K562 (cell line): Measurements from ENCODE around the gene HOXB4. TPM values are rescaled to one million over a fixed set of nuclear protein-coding genes. Genes with fewer than 3 reads are reported as not detected.
A peak's percentile ranks its signal among the peaks of the same experiment; 100 is the strongest.

Experiments used
- ATAC-seq: fragments of 200-7000 bp; cut with Tn5 transposase; 3 replicates; pipeline ENCODE4 v1.9.1; 2020; ENCODE audit warnings: moderate library complexity
- BruUV-seq: library from RNA; stranded (reverse); fragments of 400-500 nt; replicated peaks from 2 replicates; lab custom pipeline; 2021; lab: Mats Ljungman, UMichigan
- CTCF ChIA-PET: fragments of 300-600 bp; formaldehyde crosslinking; extraction: SDS; loops from one replicate; lab custom pipeline; 2021; ENCODE audit warnings: low intra/inter-chr PET ratio; lab: Yijun Ruan, JAX
- POLR2A ChIA-PET: fragments of 300-600, 350-650 bp; sonication (Branson Sonifier 250); formaldehyde crosslinking; extraction: SDS; loops from one replicate; lab custom pipeline; 2021; ENCODE audit warnings: antibody characterized with exemption, inconsistent platforms; lab: Yijun Ruan, JAX
- DNase-seq, 4 experiments: peaks; one replicate each; pipeline versions ENCODE4 v3.0.0 to v3.0.0-alpha.2; 2011 to 2018; ENCODE audit warnings: low spot score in 3 of 4, mixed read lengths in 3 of 4; ENCODE audit errors: extremely low read depth in 1 of 4
- FAIRE-seq: peaks from 2 replicates; lab custom pipeline; 2011; peaks lifted over from hg19 to GRCh38; lab: Jason Lieb, UNC
- H2AFZ ChIP-seq: 2 replicates; pipeline ENCODE4 v1.6.0; 2011; ENCODE audit warnings: low read depth, low read length, control low read depth, inconsistent platforms
- H3K27ac ChIP-seq: fragments of 200-600 bp; 3 replicates; pipeline ENCODE4 v1.8.0; 2011; ENCODE audit warnings: low read depth, mild to moderate bottlenecking, control low read depth, inconsistent platforms, low read length, moderate library complexity, mixed read lengths; ENCODE audit errors: extremely low read depth
- H3K27me3 ChIP-seq, 2 experiments: fragments of 300-600 bp in 1 of 2; 2 replicates in 1 of 2; 3 replicates in 1 of 2; pipeline versions ENCODE4 v1.6.0 to v1.8.0; 2011; ENCODE audit warnings: inconsistent platforms in 2 of 2, low read length in 2 of 2, mild to moderate bottlenecking in 1 of 2, mixed read lengths in 1 of 2, moderate library complexity in 1 of 2; ENCODE audit not compliant: control insufficient read depth in 2 of 2, insufficient read depth in 2 of 2
- H3K36me3 ChIP-seq: fragments of 300-600 bp; 3 replicates; pipeline ENCODE4 v1.8.0; 2011; ENCODE audit warnings: mild to moderate bottlenecking, low read length, inconsistent platforms; ENCODE audit not compliant: control insufficient read depth, insufficient read depth
- H3K4me1 ChIP-seq, 2 experiments: fragments of 200-600 bp in 1 of 2; replicated peaks in 1 of 2; 2 replicates in 1 of 2; 3 replicates in 1 of 2; pipeline versions ENCODE4 v1.5.1 to v1.8.0; 2011; ENCODE audit warnings: inconsistent platforms in 2 of 2, low read length in 2 of 2, mild to moderate bottlenecking in 1 of 2, mixed read lengths in 1 of 2, moderate library complexity in 1 of 2; ENCODE audit not compliant: control insufficient read depth in 2 of 2, insufficient read depth in 2 of 2
- H3K4me2 ChIP-seq: 2 replicates; pipeline ENCODE4 v1.6.1; 2011; ENCODE audit warnings: low read length, control low read depth, inconsistent platforms, mixed read lengths; ENCODE audit not compliant: insufficient read depth
- H3K4me3 ChIP-seq: fragments of 200-600 bp; sonication (generic), shearing (Covaris generic); 2 replicates; pipeline ENCODE4 v1.5.1; 2016; ENCODE audit warnings: control low read depth, inconsistent platforms
- H3K79me2 ChIP-seq: fragments of 200-600 bp; 3 replicates; pipeline ENCODE4 v1.8.0; 2011; ENCODE audit warnings: low read length, inconsistent platforms; ENCODE audit not compliant: control insufficient read depth, insufficient read depth
- H3K9ac ChIP-seq, 2 experiments: 2 replicates each; pipeline versions ENCODE4 v1.6.0 to v1.6.1; 2011; ENCODE audit warnings: low read depth in 2 of 2, low read length in 2 of 2, control low read depth in 1 of 2, inconsistent platforms in 1 of 2, mild to moderate bottlenecking in 1 of 2, mixed read lengths in 1 of 2; ENCODE audit not compliant: insufficient read depth in 1 of 2
- H3K9me1 ChIP-seq: one replicate; pipeline ENCODE4 v1.6.0; 2011; ENCODE audit warnings: inconsistent platforms, mild to moderate bottlenecking, low read length, moderate library complexity; ENCODE audit not compliant: control insufficient read depth, insufficient read depth
- H3K9me3 ChIP-seq: replicated peaks from 2 replicates; pipeline ENCODE4 v1.5.1; 2011; ENCODE audit warnings: low read depth, low read length, inconsistent platforms; ENCODE audit not compliant: control insufficient read depth, insufficient read depth
- H4K20me1 ChIP-seq: replicated peaks from 2 replicates; pipeline ENCODE4 v1.6.1; 2011; ENCODE audit warnings: low read length, inconsistent platforms, mixed read lengths; ENCODE audit not compliant: control insufficient read depth, insufficient read depth
- AFF1 ChIP-seq, 2 experiments: fragments of 450-650 bp; IDR thresholded peaks; 2 replicates each; pipeline ENCODE4 v1.6.1; 2018; ENCODE audit warnings: mild to moderate bottlenecking in 2 of 2, low read depth in 1 of 2; ENCODE audit not compliant: partially characterized antibody in 2 of 2
- CCNT2 ChIP-seq: IDR thresholded peaks from 2 replicates; pipeline ENCODE4 v1.6.1; 2011; ENCODE audit warnings: borderline replicate concordance, low read depth, mild to moderate bottlenecking, moderate library complexity, mixed read lengths, low read length; ENCODE audit not compliant: insufficient read length; ENCODE audit errors: extremely low read depth
- GATAD2A ChIP-seq: fragments of 450-650 bp; IDR thresholded peaks from 2 replicates; pipeline ENCODE4 v1.6.1; 2017
- PCBP1 ChIP-seq: fragments of 200-400 bp; formaldehyde crosslinking; IDR thresholded peaks from 2 replicates; pipeline ENCODE4 v1.6.1; 2018; ENCODE audit warnings: mild to moderate bottlenecking, low read depth, low read length; ENCODE audit not compliant: poor library complexity, severe bottlenecking
- PRMT5 ChIP-seq: sonication (generic); formaldehyde crosslinking; IDR thresholded peaks from 2 replicates; pipeline ENCODE4 v1.5.0; 2020; ENCODE audit warnings: missing genetic modification reagents
- PRPF4 ChIP-seq: fragments of 200-400 bp; formaldehyde crosslinking; IDR thresholded peaks from one replicate; pipeline ENCODE4 v1.6.1; 2017; ENCODE audit warnings: low read length, low read depth, mild to moderate bottlenecking; ENCODE audit not compliant: insufficient read depth, poor library complexity, severe bottlenecking
- RBM14 ChIP-seq: fragments of 200-400 bp; formaldehyde crosslinking; IDR thresholded peaks from 2 replicates; pipeline ENCODE4 v1.6.1; 2018; ENCODE audit warnings: low read depth, mild to moderate bottlenecking, low read length, moderate library complexity, borderline replicate concordance; ENCODE audit not compliant: insufficient read depth
- RBM22 ChIP-seq: fragments of 200-400 bp; formaldehyde crosslinking; IDR thresholded peaks from 2 replicates; pipeline ENCODE4 v1.6.1; 2018; ENCODE audit warnings: low read length, low read depth; ENCODE audit not compliant: poor library complexity, severe bottlenecking
- SNAPC5 ChIP-seq: fragments of 250-450 bp; sonication (Bioruptor Pico); IDR thresholded peaks from 2 replicates; pipeline ENCODE4 v1.8.0; 2021; ENCODE audit warnings: moderate library complexity, mild to moderate bottlenecking, inconsistent platforms
- UBTF ChIP-seq, 2 experiments: IDR thresholded peaks; 2 replicates each; pipeline ENCODE4 v1.6.1; 2012; ENCODE audit warnings: improper control_type of control experiment in 2 of 2, low read depth in 2 of 2, low read length in 2 of 2, borderline replicate concordance in 1 of 2
- WGBS: fragments of 100-300 bp; shearing (Covaris generic); methylation state at CpG from one replicate; pipeline ENCODE4 v1.1.6; 2016; ENCODE audit warnings: low coverage, mixed read lengths; ENCODE audit not compliant: insufficient coverage; ENCODE audit errors: missing lambda C conversion rate; 5-methylcytosine and 5-hydroxymethylcytosine counted together
- in situ Hi-C: fragments of 300-500 bp; cut with MboI; formaldehyde crosslinking; loops from 4 replicates; pipeline ENCODE4 v1.15.0; 2018; ENCODE audit warnings: inconsistent platforms, mixed read lengths
- intact Hi-C: fragments of 100-400 bp; cut with micrococcal nuclease; formaldehyde crosslinking; loops from 2 replicates; pipeline ENCODE4 v1.14.2; 2022
- polyA plus RNA-seq, 8 experiments: library from polyadenylated mRNA; depleted of rRNA in 4 of 8; stranded (reverse) in 5 of 8; unstranded in 3 of 8; fragments of >200 nt; fragmentation: Nextera tagmentation in 2 of 8; fragmentation: Illumina TruSeq in 1 of 8; extraction: Ambion mirVana in 2 of 8; extraction: Trizol in 1 of 8; gene quantifications; 2 replicates each; pipeline versions ENCODE4 v1.2.1 to v1.2.3, GENCODE V29; 2011 to 2014; ENCODE audit warnings: inconsistent platforms in 1 of 8, missing spikeins in 1 of 8
- total RNA-seq, 7 experiments: library from RNA; depleted of rRNA in 6 of 7; stranded (reverse); fragments of >200 nt in 6 of 7; fragmentation: Illumina TruSeq in 2 of 7; extraction: Trizol in 2 of 7; gene quantifications; 2 replicates each; pipeline versions ENCODE4 v1.2.1 to v1.2.3, GENCODE V29; 2011 to 2021; ENCODE audit warnings: low replicate concordance in 1 of 7

The HOXB4 gene
- total and polyA plus RNA-seq, 9 of the 15 experiments (the other 6 are each of a cell fraction or from before 2014, with no cell fraction given) = 1.6 to 34.9 (median 14.9) TPM

GRCh38 chr17:48625495-48626244 lies 47.5 kb upstream of the HOXB4 start:
- peak; percentile 56 to 76 (median 67) for DNase-seq
- Histone ChIP-seq H2AFZ (no peak overlapping the region; the same call in 1 of the 2 replicates), H3K4me2 (peak overlapping the region; percentile 65)
- TF ChIP-seq PRPF4 (peak; percentile 75), SNAPC5 (no peak), PRMT5 (0 out of 2 replicates have a peak, but pooled peaks have one; percentile 45), UBTF (IDR thresholded peaks at IDR 0.05; ENCODE audit: borderline replicate concordance in 1 of 2, low read depth in 2 of 2, low read length in 2 of 2) (peak in 1 of 2 experiments; percentile 58; a peak in 2 of 4 replicates), GATAD2A (no peak), PCBP1 (no peak), RBM14 (0 out of 2 replicates have a peak, but pooled peaks have one; percentile 83), CCNT2 (no peak), AFF1 (IDR thresholded peaks at IDR 0.05; ENCODE audit: low read depth in 1 of 2, partially characterized antibody in 2 of 2) (peak in 1 of 2 experiments; percentile 47), RBM22 (peak; percentile 69)

More at GRCh38 chr17:48625495-48626244, 47.5 kb upstream of the HOXB4 start:
- H4K20me1 ChIP-seq = peaks cover 39% of the 10 kb centered on the region
- ATAC-seq = peak; percentile 5
- peaks cover 96% of the 10 kb centered on the region for H3K79me2 ChIP-seq
- H3K9me3 ChIP-seq = no peaks in the 10 kb centered on the region
- H3K9ac ChIP-seq = peak overlapping the region; percentile 99 to 100
- peaks cover 41% of the 10 kb centered on the region for H3K36me3 ChIP-seq
- ChIA-PET POLR2A (interaction anchor here (0.5 to 4.0 kb wide), 28 partner anchors 8 to 580 kb away, joined by 3 to 43 read pairs (median 4); partner anchors contain the start of genes HOXB3 and HOXB8), CTCF (interaction anchor here (0.7 kb wide), 1 partner anchor 70 kb away, joined by 3 read pairs; no protein-coding TSS in a partner anchor)
- WGBS = 0% methylated on average over 48 of the region's 69 CpGs
- no peaks in the 10 kb centered on the region for H3K27me3 ChIP-seq
- TSS peak; percentile 42 for BruUV-seq
- intact Hi-C loops (loop anchor here (2.0 to 5.0 kb wide), 2 partner anchors 79 to 372 kb away; partner anchors contain the start of gene IGF2BP1), in situ Hi-C loops (loop anchor here (10.0 kb wide), 1 partner anchor 591 kb away; the partner anchor contains the start of gene COPZ2)
- no peak for FAIRE-seq
- H3K9me1 ChIP-seq = no peaks in the 10 kb centered on the region
- peaks cover 41 to 57% of the 10 kb centered on the region in 2 experiments for H3K4me1 ChIP-seq
- H3K4me3 ChIP-seq = peak overlapping the region; percentile 97
- H3K27ac ChIP-seq = peak overlapping the region; percentile 99
